Thoracic aorta (tissue), 2 donors: ENCODE data around the gene SFT2D1. TPM values are rescaled to one million over a fixed set of nuclear protein-coding genes. Genes with fewer than 3 reads are reported as not detected.

Experiments
- ATAC-seq: fragments of 150-250 bp; one replicate; pipeline ENCODE4 v1.8.0; 2017; ENCODE audit warnings: low read depth; ENCODE audit not compliant: insufficient number of reproducible peaks, low FRiP score
- DNase-seq: peaks from one replicate; pipeline ENCODE4 v3.0.0-alpha.2; 2020; ENCODE audit warnings: low spot score
- H3K27ac ChIP-seq, 2 donors: fragments of 200-600 bp; sonication (generic); 1 replicate in 1 of 2; 2 replicates in 1 of 2; pipeline ENCODE4 v1.5.1; 2016; ENCODE audit warnings: mild to moderate bottlenecking in 2 of 2, moderate library complexity in 2 of 2
- H3K27me3 ChIP-seq: fragments of 200-600 bp; sonication (generic); replicated peaks from 2 replicates; pipeline ENCODE4 v1.6.0; 2016; ENCODE audit warnings: mild to moderate bottlenecking; ENCODE audit not compliant: insufficient read depth
- H3K36me3 ChIP-seq: fragments of 200-600 bp; sonication (generic); one replicate; pipeline ENCODE4 v1.5.1; 2016
- H3K4me1 ChIP-seq, 2 donors: fragments of 200-600 bp; sonication (generic); 1 replicate in 1 of 2; 2 replicates in 1 of 2; pipeline versions ENCODE4 v1.5.1 to v1.6.0; 2016; ENCODE audit warnings: low read depth in 2 of 2, mild to moderate bottlenecking in 1 of 2; ENCODE audit not compliant: control insufficient read depth in 1 of 2
- H3K4me3 ChIP-seq: fragments of 200-600 bp; sonication (generic); 2 replicates; pipeline ENCODE4 v1.5.1; 2016; ENCODE audit warnings: mild to moderate bottlenecking
- H3K9me3 ChIP-seq: fragments of 200-600 bp; sonication (generic); 2 replicates; pipeline ENCODE4 v1.5.1; 2016
- CTCF ChIP-seq: fragments of 200-600 bp; sonication (generic); IDR thresholded peaks from one replicate; pipeline ENCODE4 v1.5.1; 2019; ENCODE audit warnings: antibody characterized with exemption
- total RNA-seq, 2 donors: library from RNA; depleted of rRNA; stranded (reverse); fragments of >200 nt; gene quantifications; one replicate each; pipeline versions ENCODE4 v1.1.0 to v1.2.3, GENCODE V29; 2016

SFT2D1 gene
- total RNA-seq, 2 donors from 2014 or later = 23.3 to 27.9 TPM

- Histone ChIP-seq H3K9me3 (no peaks in the 10 kb centered on the region), H3K27me3 (peaks cover 12% of the 10 kb centered on the region), H3K4me3 (no peak overlapping the region), H3K4me1 (peaks cover 0 to 18% of the 10 kb centered on the region in 2 donors), H3K36me3 (no peaks in the 10 kb centered on the region), H3K27ac (no peak overlapping the region)
- no peak for DNase-seq
- no peak for ATAC-seq
- TF ChIP-seq CTCF = no peak
These were observed 38.2 kb downstream of the SFT2D1 start for GRCh38 chr6:166304106-166304505.

GRCh38 chr6:166301611-166302529 is 40.5 kb downstream of the SFT2D1 start:
- H3K9me3 ChIP-seq = no peaks in the 10 kb centered on the region
- no peak overlapping the region for H3K27ac ChIP-seq
- H3K4me1 ChIP-seq = peaks cover 0 to 2% of the 10 kb centered on the region in 2 donors
- no peaks in the 10 kb centered on the region for H3K27me3 ChIP-seq
- no peak overlapping the region for H3K4me3 ChIP-seq
- TF ChIP-seq CTCF = no peak
- no peaks in the 10 kb centered on the region for H3K36me3 ChIP-seq
- ATAC-seq = no peak
- no peak for DNase-seq

GRCh38 chr6:166300357-166300987 is 41.9 kb downstream of the SFT2D1 start:
- TF ChIP-seq CTCF = no peak
- DNase-seq (no peak), ATAC-seq (no peak)
- Histone ChIP-seq H3K27ac (no peak overlapping the region), H3K9me3 (no peaks in the 10 kb centered on the region), H3K4me3 (no peak overlapping the region), H3K36me3 (no peaks in the 10 kb centered on the region), H3K4me1 (no peaks in the 10 kb centered on the region), H3K27me3 (no peaks in the 10 kb centered on the region)

GRCh38 chr6:166297606-166298005 is 44.7 kb downstream of the SFT2D1 start:
- H3K4me3 ChIP-seq = no peak overlapping the region
- no peaks in the 10 kb centered on the region for H3K36me3 ChIP-seq
- H3K27me3 ChIP-seq = no peaks in the 10 kb centered on the region
- DNase-seq = no peak
- H3K27ac ChIP-seq = no peak overlapping the region
- H3K4me1 ChIP-seq = no peaks in the 10 kb centered on the region
- ATAC-seq = no peak
- H3K9me3 ChIP-seq = no peaks in the 10 kb centered on the region
- TF ChIP-seq CTCF = no peak

GRCh38 chr6:166296035-166296883 is 46.1 kb downstream of the SFT2D1 start:
- no peak overlapping the region for H3K4me3 ChIP-seq
- no peak overlapping the region for H3K27ac ChIP-seq
- no peaks in the 10 kb centered on the region for H3K9me3 ChIP-seq
- DNase-seq (no peak), ATAC-seq (no peak)
- TF ChIP-seq CTCF = no peak
- H3K36me3 ChIP-seq = no peaks in the 10 kb centered on the region
- no peaks in the 10 kb centered on the region for H3K4me1 ChIP-seq
- H3K27me3 ChIP-seq = no peaks in the 10 kb centered on the region
